GM21723 (cell line): Measurements from ENCODE around the gene ATP2B2.
A peak's percentile ranks its signal among the peaks of the same experiment; 100 is the strongest.
"Not testable (repeated sequence)": the region's sequence is repeated elsewhere in the genome, so short reads cannot be mapped to it uniquely, and the experiment has no call there.

Experiments
- ATAC-seq: cut with Tn5 transposase; IDR thresholded peaks from one replicate; pipeline ENCODE4 v1.9.1; 2021; ENCODE audit warnings: mild to moderate bottlenecking, moderate library complexity; ENCODE audit not compliant: unreplicated experiment

The ATP2B2 gene

GRCh38 chr3:10505050-10505790, at the start of gene ATP2B2:
Gene ATP2B2 (minus strand): TSS chr3:10505586. CDS start chr3:10449543, 56,043 bp downstream.
- no peak for ATAC-seq

DNA sequence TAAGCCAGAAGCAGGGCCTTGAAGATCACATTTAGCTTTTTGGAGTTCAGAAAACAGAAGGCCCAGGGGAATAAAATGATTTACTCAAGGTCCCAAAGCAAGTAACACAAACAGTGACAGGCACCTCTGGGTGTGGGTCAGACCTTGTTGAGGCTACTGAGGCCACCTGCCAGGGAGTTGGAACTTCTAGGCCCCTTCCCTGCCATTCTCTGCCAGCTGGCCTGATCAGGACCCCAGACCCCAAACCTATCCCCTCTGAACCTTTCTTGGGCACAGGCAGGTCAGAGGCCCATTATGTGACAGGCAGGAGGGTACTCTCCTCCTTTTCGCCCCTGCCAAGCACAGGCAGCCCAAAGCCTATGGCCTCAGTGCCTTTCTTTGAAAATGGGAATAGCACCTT, 49.4 kb upstream of the ATP2B2 start:
- no peak for ATAC-seq

DNA sequence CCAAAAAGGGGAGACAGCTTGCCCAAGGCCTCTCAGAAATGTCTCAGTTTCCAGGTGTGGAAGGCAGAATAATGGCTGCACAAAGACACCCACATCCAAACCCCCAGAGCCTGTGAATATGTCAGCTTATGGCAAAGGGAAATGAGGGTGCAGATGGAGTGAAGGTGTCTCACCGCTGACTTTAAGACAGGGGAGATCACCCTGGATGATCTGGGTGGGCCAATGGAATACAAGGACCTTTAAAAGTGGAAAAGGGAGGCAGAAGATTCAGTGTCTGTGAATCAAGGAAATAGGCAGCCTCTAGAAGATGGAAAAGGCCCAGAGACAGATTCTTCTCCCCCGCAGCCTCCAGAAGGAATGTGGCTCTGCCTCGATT, 48.8 kb upstream of the ATP2B2 start:
- no peak for ATAC-seq

GRCh38 chr3:10553591-10554235, 48.3 kb upstream of the ATP2B2 start:
- no peak for ATAC-seq

GRCh38 chr3:10552631-10552943, 47.2 kb upstream of the ATP2B2 start:
- ATAC-seq: peak; percentile 48

GRCh38 chr3:10551821-10552630, 46.6 kb upstream of the ATP2B2 start:
- ATAC-seq: no peak

DNA sequence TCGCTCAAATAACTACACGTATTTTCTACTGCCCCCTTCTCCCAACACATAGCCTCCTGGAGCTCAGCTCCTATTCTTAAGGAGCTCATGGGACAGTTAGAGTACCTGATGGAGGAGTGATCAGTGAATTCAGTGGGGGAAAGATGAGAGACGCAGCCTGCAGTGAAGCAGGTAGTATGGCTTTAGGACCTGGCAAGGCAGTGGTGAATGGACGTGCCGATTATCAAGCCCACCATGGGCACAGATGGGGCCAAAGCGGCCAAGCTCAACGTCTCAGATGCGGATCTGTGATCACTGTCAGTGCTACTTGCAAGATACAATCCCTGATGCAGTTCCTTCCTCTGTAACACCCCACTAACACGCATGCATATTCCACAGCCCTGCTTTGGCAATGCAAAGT, 45.8 kb upstream of the ATP2B2 start:
- ATAC-seq: no peak

- no peak for ATAC-seq
Observed at GRCh38 chr3:10550705-10551104, 45.3 kb upstream of the ATP2B2 start.

GRCh38 chr3:10549617-10550230, 44.3 kb upstream of the ATP2B2 start:
- no peak for ATAC-seq

GRCh38 chr3:10548992-10549391, 43.6 kb upstream of the ATP2B2 start:
- no peak for ATAC-seq

- no peak for ATAC-seq
Observed at GRCh38 chr3:10547841-10548783, 42.7 kb upstream of the ATP2B2 start.

GRCh38 chr3:10547413-10547812, 42.0 kb upstream of the ATP2B2 start:
- ATAC-seq: no peak

DNA sequence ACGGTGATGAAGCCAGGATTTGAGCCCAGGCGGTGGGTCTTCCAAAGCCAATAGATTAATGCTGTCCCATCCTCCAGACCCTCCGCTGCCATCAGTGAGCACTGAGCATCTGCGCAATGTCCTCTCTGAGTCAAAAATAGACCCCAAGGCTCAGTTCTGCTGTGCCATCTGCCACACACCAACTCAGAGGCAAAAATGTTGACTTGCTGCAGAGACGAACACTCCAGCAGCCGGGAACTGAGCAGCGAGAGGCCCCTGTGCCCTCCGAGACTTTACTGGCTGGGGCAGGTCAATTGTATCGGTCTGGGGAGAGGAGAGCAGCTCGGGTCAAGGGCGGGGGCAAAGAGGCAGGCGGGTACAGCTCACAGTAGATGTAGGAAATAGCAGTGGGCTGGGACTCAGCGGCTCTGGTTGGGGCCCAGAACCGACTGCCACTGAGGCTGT, 41.5 kb upstream of the ATP2B2 start:
- ATAC-seq: no peak

DNA sequence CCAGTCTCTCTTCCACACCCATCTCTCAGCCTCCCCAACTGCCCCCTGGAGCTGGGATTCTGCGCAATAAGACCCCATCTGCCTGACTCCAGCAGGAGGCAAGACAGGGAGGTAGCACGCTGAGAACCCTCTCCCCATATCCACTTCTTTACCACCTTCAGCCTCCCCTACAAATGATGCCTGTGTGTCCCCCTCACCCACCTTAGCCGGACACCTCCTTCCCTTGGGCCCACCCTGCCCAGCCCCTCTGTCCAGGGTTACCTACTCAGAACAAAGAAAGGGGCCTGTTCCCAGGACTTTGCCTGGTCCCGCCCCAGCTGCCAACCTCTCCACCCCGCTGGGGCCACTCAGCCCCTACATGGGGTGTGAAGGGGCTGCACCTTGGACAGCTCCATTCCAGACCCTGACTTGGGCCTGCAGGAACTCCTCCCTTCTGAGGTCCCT, 40.8 kb upstream of the ATP2B2 start:
- ATAC-seq: no peak

DNA sequence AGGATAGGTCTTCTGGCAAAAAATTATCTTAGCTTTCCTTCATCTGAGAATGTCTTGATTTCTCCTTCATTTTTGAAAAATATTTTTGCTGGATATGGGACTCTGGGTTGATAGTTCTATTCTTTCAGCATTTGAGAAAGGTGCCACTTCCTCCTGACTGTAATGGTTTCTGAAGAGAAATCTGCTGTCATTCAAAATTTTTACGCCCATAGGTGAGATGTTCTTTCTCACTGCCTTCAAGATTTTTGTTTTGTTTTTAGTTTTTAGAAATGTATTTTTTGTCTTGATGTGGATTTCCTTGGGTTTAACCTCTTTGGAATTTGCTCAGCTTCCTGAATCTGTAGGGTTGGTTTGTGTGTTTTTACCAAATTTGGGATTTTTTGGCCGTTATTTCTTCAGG, 37.1 kb upstream of the ATP2B2 start:
- no peak for ATAC-seq

DNA sequence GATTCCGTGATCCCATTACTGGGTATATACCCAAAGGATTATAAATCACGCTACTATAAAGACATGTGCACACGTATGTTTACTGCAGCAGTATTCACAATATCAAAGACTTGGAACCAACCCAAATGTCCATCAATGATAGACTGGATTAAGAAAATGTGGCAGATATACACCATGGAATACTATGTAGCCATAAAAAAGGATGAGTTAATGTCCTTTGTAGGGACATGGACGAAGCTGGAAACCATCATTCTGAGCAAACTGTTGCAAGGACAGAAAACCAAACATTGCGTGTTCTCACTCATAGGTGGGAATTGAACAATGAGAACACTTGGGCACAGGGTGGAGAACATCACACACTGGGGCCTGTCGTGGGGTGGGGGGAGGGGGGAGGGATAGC, 35.0 kb upstream of the ATP2B2 start:
- not testable (repeated sequence) for ATAC-seq

GRCh38 chr3:10534066-10534465, 28.7 kb upstream of the ATP2B2 start:
- no peak for ATAC-seq

DNA sequence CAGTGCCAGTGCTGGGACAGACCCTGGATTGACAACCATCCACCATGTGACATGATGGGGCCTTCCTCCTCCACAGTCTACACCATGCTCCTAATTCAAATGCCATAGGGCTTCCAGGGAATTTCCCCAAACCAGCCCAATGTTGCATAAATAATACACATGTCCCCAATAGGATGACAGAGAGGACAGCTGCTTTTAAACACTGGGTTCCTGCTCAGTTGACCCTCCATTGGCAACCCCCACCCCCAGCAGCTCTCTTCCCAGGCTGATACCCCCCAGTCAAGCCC, 28.3 kb upstream of the ATP2B2 start:
- ATAC-seq: no peak

DNA sequence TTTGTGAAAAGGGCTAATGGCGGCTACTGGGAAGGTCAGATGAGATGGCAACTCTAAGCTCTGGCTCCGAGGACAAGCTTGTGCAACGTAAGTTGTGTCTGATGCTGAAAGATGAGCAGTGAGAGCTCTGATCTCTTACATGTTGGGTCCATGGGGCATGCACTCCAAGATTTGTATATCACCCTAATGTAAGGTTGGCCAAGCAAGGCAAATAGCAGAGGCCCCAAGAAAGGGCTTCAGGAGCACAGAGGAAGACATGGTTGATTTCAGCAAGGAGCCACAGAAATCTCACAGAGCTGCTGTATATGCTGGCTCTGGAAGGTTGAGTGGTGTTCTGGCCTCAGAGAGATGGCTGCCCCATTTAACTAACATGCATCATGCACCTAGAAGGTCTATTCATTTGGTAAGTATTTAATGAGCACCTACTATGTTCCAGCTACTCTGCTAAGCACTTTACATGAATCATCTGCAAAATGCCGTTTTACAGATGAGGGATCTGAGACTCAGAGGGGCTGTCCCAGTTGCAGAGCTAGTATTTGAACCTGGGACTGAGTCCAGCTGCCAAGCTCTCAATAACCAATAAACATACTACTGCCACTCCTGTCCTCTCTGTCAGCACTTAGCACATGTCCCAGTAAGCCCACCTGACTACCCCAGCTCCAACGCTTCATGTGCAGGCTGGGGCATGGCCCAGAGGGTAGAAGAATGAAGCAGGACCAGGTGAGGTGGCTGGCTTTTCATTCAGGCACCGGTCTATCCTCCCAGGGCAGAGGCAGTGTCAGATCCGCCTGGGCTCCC, 27.8 kb upstream of the ATP2B2 start:
- no peak for ATAC-seq

DNA sequence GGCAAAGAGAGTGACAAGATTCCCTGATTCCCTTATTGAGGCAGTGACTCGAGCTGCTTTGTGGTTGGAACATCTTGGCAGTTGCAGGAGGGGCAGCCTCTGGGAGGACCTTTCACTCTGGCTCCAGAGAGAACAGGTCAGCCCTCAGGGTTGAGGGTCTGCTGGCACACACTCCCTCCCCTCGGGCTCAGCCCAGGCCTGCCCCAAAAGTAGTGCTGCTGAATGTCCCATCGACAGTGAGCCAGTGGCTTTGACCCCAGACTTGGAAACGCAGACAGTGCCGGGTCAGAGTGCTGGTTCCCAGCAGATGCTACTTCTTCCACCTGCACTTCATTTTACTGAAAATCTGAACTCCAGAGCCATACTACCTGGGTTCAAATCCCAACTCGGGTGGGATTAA, 25.6 kb upstream of the ATP2B2 start:
- no peak for ATAC-seq
